ENCODE measurements around the gene HIF1A.
"Not testable (repeated sequence)": the region's sequence is repeated elsewhere in the genome, so short reads cannot be mapped to it uniquely, and the experiment has no call there.

Gene HIF1A

GRCh38 chr14:61673305-61673704, 22.0 kb upstream of the HIF1A start:
- DNase-seq (ENCODE audit: low spot score), result no peak

- no peak for DNase-seq (ENCODE audit: low spot score)
These were observed 20.0 kb upstream of the HIF1A start for GRCh38 chr14:61675291-61675690.

- no peak for DNase-seq (ENCODE audit: low spot score)
These were observed 17.8 kb upstream of the HIF1A start for GRCh38 chr14:61677479-61677878.

GRCh38 chr14:61678975-61679374, 16.3 kb upstream of the HIF1A start:
- DNase-seq (ENCODE audit: low spot score), result peak; percentile 12

- DNase-seq (ENCODE audit: low spot score), result no peak
These were observed 13.9 kb upstream of the HIF1A start for GRCh38 chr14:61681413-61681812.

- no peak for DNase-seq (ENCODE audit: low spot score)
These were observed 12.2 kb upstream of the HIF1A start for GRCh38 chr14:61683108-61683507.

GRCh38 chr14:61690039-61690438, 5.3 kb upstream of the HIF1A start:
- no peak for DNase-seq (ENCODE audit: low spot score)

GRCh38 chr14:61690982-61691381, 4.3 kb upstream of the HIF1A start:
- no peak for DNase-seq (ENCODE audit: low spot score)

- DNase-seq (ENCODE audit: low spot score), result no peak
These were observed 3.8 kb upstream of the HIF1A start for GRCh38 chr14:61691495-61691894.

- DNase-seq (ENCODE audit: low spot score), result no peak
These were observed 1.3 kb upstream of the HIF1A start for GRCh38 chr14:61694039-61694438.

- DNase-seq (ENCODE audit: low spot score), result peak; percentile 50
These were observed 598 bp downstream of the HIF1A start for GRCh38 chr14:61695695-61696527.

GRCh38 chr14:61696753-61697318, 1.5 kb downstream of the HIF1A start:
- no peak for DNase-seq (ENCODE audit: low spot score)

- no peak for DNase-seq (ENCODE audit: low spot score)
These were observed 3.1 kb downstream of the HIF1A start for GRCh38 chr14:61698206-61698980.

- no peak for DNase-seq (ENCODE audit: low spot score)
These were observed 3.7 kb downstream of the HIF1A start for GRCh38 chr14:61699027-61699426.

- no peak for DNase-seq (ENCODE audit: low spot score)
These were observed 5.0 kb downstream of the HIF1A start for GRCh38 chr14:61700104-61700886.

- DNase-seq (ENCODE audit: low spot score), result no peak
These were observed 6.6 kb downstream of the HIF1A start for GRCh38 chr14:61701946-61702345.

GRCh38 chr14:61703342-61704129, 8.2 kb downstream of the HIF1A start:
- DNase-seq (ENCODE audit: low spot score), result no peak

GRCh38 chr14:61704554-61704953, 9.2 kb downstream of the HIF1A start:
- DNase-seq (ENCODE audit: low spot score), result no peak

GRCh38 chr14:61705017-61705416, 9.7 kb downstream of the HIF1A start:
- DNase-seq (ENCODE audit: low spot score), result no peak

- no peak for DNase-seq (ENCODE audit: low spot score)
These were observed 10.9 kb downstream of the HIF1A start for GRCh38 chr14:61706096-61706690.

- not testable (repeated sequence) for DNase-seq (ENCODE audit: low spot score)
These were observed 12.5 kb downstream of the HIF1A start for GRCh38 chr14:61707774-61708173.

All from AG20443 (cell line).